T-helper 2 cell treated with Interferon-gamma antibody and Interleukin-4, amounts not matched to agents 100 ng/mL and 5 ng/mL, for 36 hours (primary cell): ENCODE measurements around the gene CPNE2. TPM values are rescaled to one million over a fixed set of nuclear protein-coding genes. Genes with fewer than 3 reads are reported as not detected.

Experiments
- intact Hi-C: fragments of 100-400 bp; cut with micrococcal nuclease; formaldehyde crosslinking; loops from one replicate; pipeline ENCODE4 v1.15.1; 2023
- total RNA-seq: library from RNA; stranded (reverse); gene quantifications from 2 replicates; pipeline ENCODE4 v1.2.3, GENCODE V29; 2022

Gene CPNE2
- total RNA-seq, 1 donor from 2014 or later: 3.9 TPM

GRCh38 chr16:57123216-57123973 lies 31.0 kb downstream of the CPNE2 start:
- intact Hi-C loops: no loop called here

GRCh38 chr16:57123974-57124674 lies 31.7 kb downstream of the CPNE2 start:
- intact Hi-C loops: no loop called here

- intact Hi-C loops: loop anchor here (5.0 kb wide), 1 partner anchor 33 kb away; the partner anchor contains the start of gene CPNE2
Measured at GRCh38 chr16:57125376-57125775, 33.0 kb downstream of the CPNE2 start.

GRCh38 chr16:57125969-57126368 lies 33.6 kb downstream of the CPNE2 start:
- intact Hi-C loops: loop anchor here (5.0 kb wide), 1 partner anchor 34 kb away; the partner anchor contains the start of gene CPNE2

GRCh38 chr16:57126411-57126810 lies 34.0 kb downstream of the CPNE2 start:
- intact Hi-C loops: loop anchor here (5.0 kb wide), 1 partner anchor 34 kb away; the partner anchor contains the start of gene CPNE2

- intact Hi-C loops: loop anchor here (5.0 kb wide), 1 partner anchor 35 kb away; the partner anchor contains the start of gene CPNE2
Measured at GRCh38 chr16:57127037-57127763, 34.8 kb downstream of the CPNE2 start.

- intact Hi-C loops: loop anchor here (5.0 kb wide), 1 partner anchor 36 kb away; the partner anchor contains the start of gene CPNE2
Measured at GRCh38 chr16:57127836-57128235, 35.5 kb downstream of the CPNE2 start.

- intact Hi-C loops: loop anchor here (5.0 kb wide), 1 partner anchor 37 kb away; the partner anchor contains the start of gene CPNE2
Measured at GRCh38 chr16:57128771-57129389, 36.5 kb downstream of the CPNE2 start.

GRCh38 chr16:57130950-57131321 lies 38.6 kb downstream of the CPNE2 start:
- intact Hi-C loops: no loop called here

- intact Hi-C loops: no loop called here
Measured at GRCh38 chr16:57131351-57131970, 39.1 kb downstream of the CPNE2 start.

- intact Hi-C loops: no loop called here
Measured at GRCh38 chr16:57132470-57132869, 40.1 kb downstream of the CPNE2 start.

GRCh38 chr16:57133031-57133430 lies 40.6 kb downstream of the CPNE2 start:
- intact Hi-C loops: no loop called here

GRCh38 chr16:57133886-57134285 lies 41.5 kb downstream of the CPNE2 start:
- intact Hi-C loops: no loop called here

GRCh38 chr16:57134982-57135381 lies 42.6 kb downstream of the CPNE2 start:
- intact Hi-C loops: no loop called here

GRCh38 chr16:57137043-57137442 lies 44.7 kb downstream of the CPNE2 start:
- intact Hi-C loops: no loop called here

GRCh38 chr16:57137566-57138273 lies 45.3 kb downstream of the CPNE2 start:
- intact Hi-C loops: no loop called here

- intact Hi-C loops: no loop called here
Measured at GRCh38 chr16:57138281-57138935, 46.0 kb downstream of the CPNE2 start.

GRCh38 chr16:57140931-57141668 lies 48.7 kb downstream of the CPNE2 start:
- intact Hi-C loops: no loop called here
